NT2/D1 (cell line): ENCODE data around the gene NFIL3.

Experiments used
- SUZ12 ChIP-seq: IDR thresholded peaks from 2 replicates; pipeline ENCODE4 v1.6.1; 2011; ENCODE audit not compliant: insufficient read length, insufficient read depth; ENCODE audit errors: extremely low read depth
- YY1 ChIP-seq: IDR thresholded peaks from 2 replicates; pipeline ENCODE4 v1.6.1; 2011; ENCODE audit not compliant: insufficient read length, insufficient read depth

DNA sequence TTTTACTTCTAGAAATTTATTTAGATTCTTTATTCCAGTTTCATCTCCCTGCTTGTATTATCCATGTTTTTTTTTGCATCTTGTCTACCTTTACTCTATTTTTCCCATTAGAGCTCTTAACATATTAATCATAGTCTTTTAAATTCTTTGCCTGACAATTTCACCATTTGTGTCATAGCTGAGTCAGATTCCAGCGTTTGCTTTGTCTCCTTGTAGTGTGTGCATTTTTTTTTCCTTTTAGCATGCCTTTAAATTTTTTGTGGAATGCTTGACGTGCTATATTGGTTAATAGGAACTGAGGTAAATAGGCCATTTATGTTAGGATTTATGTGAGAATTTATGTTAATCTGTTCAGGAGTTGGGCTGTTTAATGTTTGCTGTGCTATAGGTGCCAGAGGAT is 41.8 kb upstream of the NFIL3 start:
- no peak for TF ChIP-seq YY1
- no peak for TF ChIP-seq SUZ12
